Measurements from ENCODE around the gene EPC1. TPM values are rescaled to one million over a fixed set of nuclear protein-coding genes. Genes with fewer than 3 reads are reported as not detected.
A peak's percentile ranks its signal among the peaks of the same experiment; 100 is the strongest.

Gene EPC1
- total RNA-seq, 1 donor from 2014 or later: 31.0 TPM

DNA sequence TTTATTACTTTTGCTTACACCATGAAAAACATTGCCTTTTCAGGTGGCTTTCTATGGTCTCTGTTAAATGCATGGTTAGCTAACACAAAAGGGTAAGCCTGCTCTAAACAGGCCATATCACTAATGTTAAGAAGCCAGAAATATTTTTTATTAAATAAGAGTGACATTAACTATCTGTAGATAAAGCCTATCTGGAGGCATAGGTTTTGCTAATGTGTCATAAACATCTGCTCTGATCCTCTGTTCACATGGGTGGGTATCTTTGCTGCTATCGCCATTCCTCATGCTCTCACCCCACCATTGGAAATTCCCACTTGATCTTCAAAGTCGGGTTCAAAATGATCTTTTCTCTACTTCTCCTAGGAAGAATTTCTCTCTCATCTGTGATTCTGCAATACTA is 32.4 kb downstream of the EPC1 start:
- Mint-ChIP-seq H3K9me3 (ENCODE audit: unreplicated experiment) (no peaks in the 10 kb centered on the region), H3K27me3 (ENCODE audit: unreplicated experiment) (no peaks in the 10 kb centered on the region), H3K36me3 (ENCODE audit: low read depth, unreplicated experiment) (no peaks in the 10 kb centered on the region), H3K4me3 (ENCODE audit: unreplicated experiment) (no peak overlapping the region), H3K4me1 (ENCODE audit: unreplicated experiment) (peaks cover 18% of the 10 kb centered on the region), H3K27ac (ENCODE audit: unreplicated experiment) (peak overlapping the region; percentile 6)
- DNase-seq (ENCODE audit: low spot score): no peak
- TF ChIP-seq, protein P1, sequence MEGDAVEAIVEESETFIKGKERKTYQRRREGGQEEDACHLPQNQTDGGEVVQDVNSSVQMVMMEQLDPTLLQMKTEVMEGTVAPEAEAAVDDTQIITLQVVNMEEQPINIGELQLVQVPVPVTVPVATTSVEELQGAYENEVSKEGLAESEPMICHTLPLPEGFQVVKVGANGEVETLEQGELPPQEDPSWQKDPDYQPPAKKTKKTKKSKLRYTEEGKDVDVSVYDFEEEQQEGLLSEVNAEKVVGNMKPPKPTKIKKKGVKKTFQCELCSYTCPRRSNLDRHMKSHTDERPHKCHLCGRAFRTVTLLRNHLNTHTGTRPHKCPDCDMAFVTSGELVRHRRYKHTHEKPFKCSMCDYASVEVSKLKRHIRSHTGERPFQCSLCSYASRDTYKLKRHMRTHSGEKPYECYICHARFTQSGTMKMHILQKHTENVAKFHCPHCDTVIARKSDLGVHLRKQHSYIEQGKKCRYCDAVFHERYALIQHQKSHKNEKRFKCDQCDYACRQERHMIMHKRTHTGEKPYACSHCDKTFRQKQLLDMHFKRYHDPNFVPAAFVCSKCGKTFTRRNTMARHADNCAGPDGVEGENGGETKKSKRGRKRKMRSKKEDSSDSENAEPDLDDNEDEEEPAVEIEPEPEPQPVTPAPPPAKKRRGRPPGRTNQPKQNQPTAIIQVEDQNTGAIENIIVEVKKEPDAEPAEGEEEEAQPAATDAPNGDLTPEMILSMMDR (IDR thresholded peaks at IDR 0.05; ENCODE audit: unreplicated experiment): no peak

- H3K4me3 Mint-ChIP-seq (ENCODE audit: unreplicated experiment): no peak overlapping the region
Measured at GRCh38 chr10:32308027-32308603, 38.8 kb downstream of the EPC1 start.

GRCh38 chr10:32307609-32308008 is 39.3 kb downstream of the EPC1 start:
- TF ChIP-seq, protein P1 (IDR thresholded peaks at IDR 0.05; ENCODE audit: unreplicated experiment): no peak
- no peak overlapping the region for H3K27ac Mint-ChIP-seq (ENCODE audit: unreplicated experiment)
- H3K9me3 Mint-ChIP-seq (ENCODE audit: unreplicated experiment): no peaks in the 10 kb centered on the region

More at GRCh38 chr10:32308027-32308603, 38.8 kb downstream of the EPC1 start:
- H3K36me3 Mint-ChIP-seq (ENCODE audit: low read depth, unreplicated experiment): peaks cover 6% of the 10 kb centered on the region
- no peak overlapping the region for H3K27ac Mint-ChIP-seq (ENCODE audit: unreplicated experiment)
- no peak for DNase-seq (ENCODE audit: low spot score)
- TF ChIP-seq, protein P1 (IDR thresholded peaks at IDR 0.05; ENCODE audit: unreplicated experiment): no peak
- H3K4me1 Mint-ChIP-seq (ENCODE audit: unreplicated experiment): no peaks in the 10 kb centered on the region
- H3K27me3 Mint-ChIP-seq (ENCODE audit: unreplicated experiment): no peaks in the 10 kb centered on the region
- H3K9me3 Mint-ChIP-seq (ENCODE audit: unreplicated experiment): no peaks in the 10 kb centered on the region

GRCh38 chr10:32299354-32299980 is 47.5 kb downstream of the EPC1 start:
- TF ChIP-seq, protein P1 (IDR thresholded peaks at IDR 0.05; ENCODE audit: unreplicated experiment): no peak
- Mint-ChIP-seq H3K4me1 (ENCODE audit: unreplicated experiment) (peaks cover 11% of the 10 kb centered on the region), H3K9me3 (ENCODE audit: unreplicated experiment) (no peaks in the 10 kb centered on the region), H3K27me3 (ENCODE audit: unreplicated experiment) (no peaks in the 10 kb centered on the region), H3K36me3 (ENCODE audit: low read depth, unreplicated experiment) (peaks cover 10% of the 10 kb centered on the region), H3K4me3 (ENCODE audit: unreplicated experiment) (no peak overlapping the region), H3K27ac (ENCODE audit: unreplicated experiment) (no peak overlapping the region)
- DNase-seq (ENCODE audit: low spot score): no peak

More at GRCh38 chr10:32307609-32308008, 39.3 kb downstream of the EPC1 start:
- Mint-ChIP-seq H3K36me3 (ENCODE audit: low read depth, unreplicated experiment) (peaks cover 9% of the 10 kb centered on the region), H3K4me1 (ENCODE audit: unreplicated experiment) (no peaks in the 10 kb centered on the region), H3K4me3 (ENCODE audit: unreplicated experiment) (no peak overlapping the region), H3K27me3 (ENCODE audit: unreplicated experiment) (no peaks in the 10 kb centered on the region)
- no peak for DNase-seq (ENCODE audit: low spot score)

Measured in endothelial cell (in vitro differentiated cells).